EH (cell line): ENCODE data around the gene XIRP1.

Source experiments
- DNase-seq: peaks from one replicate; pipeline ENCODE4 v3.0.0-alpha.2; 2015; ENCODE audit warnings: low read depth

XIRP1 gene

DNA sequence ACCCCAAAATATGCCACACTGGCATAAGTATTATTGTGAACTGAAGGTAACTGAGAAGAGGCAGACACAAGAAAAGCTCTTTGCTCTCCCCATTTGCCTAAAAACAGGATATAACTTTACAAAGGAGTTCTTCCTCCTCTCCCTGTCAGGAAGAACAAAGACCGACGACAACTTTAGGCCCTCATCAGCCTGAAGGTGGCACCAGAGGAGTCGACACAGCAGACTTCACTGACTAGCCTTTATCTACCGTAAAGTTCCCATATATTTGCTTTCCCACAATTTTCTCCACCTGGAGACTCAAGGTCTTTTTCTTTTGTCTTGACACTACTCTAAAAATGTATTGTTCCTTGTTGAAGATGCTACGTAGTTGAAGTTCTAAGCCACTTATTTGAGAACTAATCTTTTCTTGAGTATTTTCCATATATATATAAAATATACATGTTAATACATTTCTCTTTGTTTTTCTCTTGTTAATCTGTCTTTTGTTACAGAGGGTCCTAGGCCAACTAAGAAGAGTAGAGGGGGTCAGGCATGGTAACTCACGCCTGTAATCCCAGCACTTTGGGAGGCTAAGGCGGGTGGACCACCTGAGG is 16.2 kb upstream of the XIRP1 start:
- peak; percentile 69 for DNase-seq

DNA sequence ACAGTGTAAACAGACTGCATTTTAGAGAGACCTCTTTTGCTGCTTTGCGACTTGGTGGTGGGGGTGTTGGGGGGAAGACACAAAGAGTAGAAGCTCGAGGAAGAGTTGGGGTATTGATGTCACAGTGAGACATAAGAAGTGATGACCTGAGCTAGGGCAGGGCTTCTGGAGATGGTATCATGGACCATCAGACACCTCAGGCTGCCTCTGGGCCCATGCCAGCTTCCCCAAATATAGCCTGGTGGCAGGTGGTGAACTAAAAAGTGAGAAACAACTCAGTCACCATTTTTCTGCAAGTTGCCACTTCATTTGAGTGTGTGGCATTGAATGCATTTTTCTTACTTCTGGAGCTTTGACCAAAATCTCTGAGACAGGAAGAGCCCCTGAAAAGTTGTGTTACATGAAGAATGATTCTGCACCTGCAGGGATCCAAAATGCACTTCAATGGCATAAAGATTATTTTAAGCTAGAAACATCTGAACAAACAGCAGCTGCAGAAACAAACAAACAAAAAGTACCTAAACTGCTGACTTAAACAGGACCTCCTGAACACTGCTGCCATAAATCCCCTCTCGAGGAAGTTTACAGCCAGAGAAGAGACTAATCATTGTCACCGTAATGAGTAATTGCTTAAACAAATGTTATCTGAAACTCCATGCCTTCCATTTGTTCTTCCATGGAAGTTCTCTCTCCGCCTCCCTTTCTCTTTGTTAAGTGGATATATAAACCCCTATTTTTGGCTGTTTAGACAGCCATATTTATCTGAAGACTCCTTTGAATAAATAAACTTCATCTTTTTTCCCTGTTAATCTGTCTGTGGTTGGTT is 15.2 kb upstream of the XIRP1 start:
- no peak for DNase-seq

DNA sequence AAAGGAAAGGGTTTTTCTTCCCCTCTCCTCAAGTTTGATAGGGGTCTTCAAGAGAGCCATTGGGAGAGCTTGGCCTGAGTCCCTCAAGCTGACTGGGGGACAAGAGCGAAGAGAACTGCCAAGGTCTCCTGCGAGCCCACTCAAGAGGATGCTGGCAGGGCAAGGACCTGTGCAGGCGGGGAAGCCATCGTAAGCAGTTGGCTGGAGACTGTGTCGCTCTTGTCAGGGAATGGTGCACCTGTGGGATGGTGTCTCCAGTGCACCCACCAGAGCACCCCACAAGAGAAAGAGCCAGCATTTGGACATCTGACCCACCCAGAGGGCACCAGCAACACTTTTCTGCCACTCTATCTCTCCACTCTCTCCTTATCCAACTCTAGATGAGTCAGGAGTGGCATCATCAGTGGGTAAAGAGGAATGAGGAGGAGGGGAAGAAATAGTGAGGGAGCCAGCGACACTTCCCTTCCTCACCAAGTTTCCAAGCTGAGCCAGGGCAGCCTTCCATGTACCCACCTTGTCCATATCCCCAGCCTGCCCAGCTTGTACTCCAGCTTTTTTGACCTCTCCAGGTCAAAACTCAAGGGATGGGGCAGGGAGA is 13.6 kb upstream of the XIRP1 start:
- no peak for DNase-seq

DNA sequence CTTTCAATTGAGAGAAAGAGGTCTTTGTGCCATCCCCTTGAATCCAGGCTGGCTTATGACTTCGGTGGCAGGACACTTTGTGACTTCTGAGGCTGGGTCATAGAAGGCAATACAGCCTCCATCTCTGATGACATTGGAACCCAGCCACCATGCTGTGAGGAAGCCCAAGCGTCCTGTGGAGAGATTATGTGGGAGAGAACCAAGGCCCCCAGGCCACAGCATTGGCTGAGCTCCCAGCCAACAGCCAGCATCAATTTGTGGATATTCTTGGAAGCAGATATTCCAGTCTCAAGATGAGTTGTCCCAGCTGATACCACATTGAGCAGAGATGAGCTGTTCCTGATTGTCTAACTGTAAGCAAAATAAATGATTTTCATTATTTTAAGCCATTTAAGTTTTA is 12.7 kb upstream of the XIRP1 start:
- peak; percentile 56 for DNase-seq

DNA sequence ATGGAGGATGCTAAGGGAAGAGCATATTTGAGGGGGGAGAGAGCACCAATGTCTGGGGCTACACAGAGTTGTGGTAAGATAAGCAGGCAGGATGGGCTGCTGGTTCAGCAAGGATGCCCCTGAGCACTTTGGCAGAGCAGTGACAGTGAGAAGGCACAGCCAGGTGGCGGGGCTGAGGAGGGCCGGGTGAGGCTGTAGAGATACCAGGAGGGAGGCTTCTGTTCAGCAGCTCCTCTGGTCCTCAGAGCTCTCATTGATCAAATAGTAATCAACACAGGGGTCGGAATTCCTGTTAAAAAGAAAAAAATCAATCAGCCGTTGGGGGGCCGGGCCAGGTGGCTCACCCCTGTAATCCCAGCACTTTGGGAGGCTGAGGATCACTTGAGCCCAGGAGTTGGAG is 11.5 kb upstream of the XIRP1 start:
- no peak for DNase-seq

DNA sequence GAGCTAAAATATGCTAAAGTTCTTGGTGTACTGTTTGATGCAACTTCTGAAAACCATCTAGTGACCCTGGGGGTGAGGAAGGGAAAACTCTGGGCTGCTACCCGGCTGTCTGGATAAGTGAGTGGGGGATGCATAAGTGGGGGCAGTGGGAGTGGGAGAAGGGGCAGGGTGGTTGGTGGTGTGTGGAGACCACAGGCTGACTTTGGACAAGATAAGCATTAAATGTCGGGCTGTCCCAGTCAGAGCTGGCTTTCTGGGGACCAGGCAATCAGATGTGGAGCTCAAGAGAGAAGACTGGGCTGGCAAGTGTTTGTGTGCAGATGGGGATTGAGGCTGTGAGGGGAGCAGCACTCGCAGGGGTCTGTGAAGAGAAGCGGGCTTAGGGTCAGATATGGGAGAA is 11.0 kb upstream of the XIRP1 start:
- no peak for DNase-seq

DNA sequence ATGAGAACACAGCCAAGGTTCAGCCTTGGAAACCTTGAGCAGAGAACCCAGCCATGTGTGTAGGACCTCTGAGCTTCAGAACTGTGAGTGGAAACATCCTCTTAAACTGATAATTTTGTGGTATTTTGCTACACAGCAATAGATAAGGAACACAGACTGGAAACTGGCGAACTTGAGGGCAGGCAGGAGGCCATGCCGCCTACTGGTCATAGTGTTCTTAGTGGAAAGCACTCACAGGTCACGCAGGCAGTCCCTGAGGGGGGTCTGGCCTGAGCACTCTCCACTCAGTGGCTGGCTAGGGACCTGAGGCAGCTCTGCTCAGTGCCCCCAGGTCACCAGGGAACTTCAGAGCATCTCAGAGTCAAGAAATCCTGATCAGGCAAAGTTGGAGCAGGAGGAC is 9.7 kb upstream of the XIRP1 start:
- no peak for DNase-seq

DNA sequence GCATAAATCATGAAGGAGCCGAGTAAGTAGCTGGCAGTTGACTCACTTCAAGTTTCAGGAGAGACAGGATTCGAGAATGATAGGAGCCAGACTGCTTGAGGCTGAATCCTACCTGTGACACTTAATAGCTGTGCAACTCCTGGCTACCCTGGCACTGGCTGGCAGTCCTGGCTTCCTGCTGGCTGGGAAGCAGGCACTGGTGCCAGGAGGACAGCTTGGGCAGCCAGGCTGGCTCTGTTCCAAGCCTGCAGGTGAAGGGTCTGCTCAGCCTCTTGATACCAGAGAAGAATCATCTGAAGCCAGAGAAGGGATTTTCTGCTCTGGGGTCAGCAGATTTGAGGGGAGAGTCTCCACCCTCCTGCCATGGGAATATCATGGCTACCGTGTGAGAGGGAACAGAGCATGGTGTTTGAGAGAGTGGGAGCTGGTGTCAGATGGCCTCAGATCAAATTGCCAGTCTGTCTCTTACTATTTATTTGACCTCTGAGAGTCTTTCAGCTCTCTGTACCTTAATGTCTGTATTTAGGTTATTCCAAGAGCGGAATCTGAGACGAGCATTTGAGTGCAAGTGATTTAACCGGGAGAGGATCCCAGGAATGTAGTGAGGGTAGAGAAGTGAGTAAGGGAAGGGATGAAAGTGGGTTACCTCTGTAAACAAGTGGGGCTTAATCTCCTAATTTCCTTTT is 4.4 kb upstream of the XIRP1 start:
- DNase-seq, result peak; percentile 37

DNA sequence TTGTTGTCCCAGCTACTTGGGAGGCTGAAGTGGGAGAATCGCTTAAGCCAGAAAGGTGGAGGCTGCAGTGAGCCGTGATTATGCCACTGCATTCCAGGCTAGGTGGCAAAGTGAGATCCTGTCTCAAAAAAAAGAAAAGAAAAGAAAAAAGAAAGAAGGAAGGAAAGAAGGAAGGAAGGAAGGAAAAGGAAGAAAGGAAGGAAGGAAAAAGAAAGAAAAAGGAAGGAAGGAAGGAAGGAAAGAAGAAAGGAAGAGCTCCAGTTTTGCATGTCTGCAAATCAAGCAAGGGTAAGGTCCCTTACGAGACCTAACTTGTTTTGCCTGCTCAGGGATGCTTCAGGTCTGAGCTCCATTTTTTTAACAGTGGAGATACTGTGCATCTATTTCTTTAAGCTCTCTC is 3.6 kb upstream of the XIRP1 start:
- DNase-seq, result no peak

DNA sequence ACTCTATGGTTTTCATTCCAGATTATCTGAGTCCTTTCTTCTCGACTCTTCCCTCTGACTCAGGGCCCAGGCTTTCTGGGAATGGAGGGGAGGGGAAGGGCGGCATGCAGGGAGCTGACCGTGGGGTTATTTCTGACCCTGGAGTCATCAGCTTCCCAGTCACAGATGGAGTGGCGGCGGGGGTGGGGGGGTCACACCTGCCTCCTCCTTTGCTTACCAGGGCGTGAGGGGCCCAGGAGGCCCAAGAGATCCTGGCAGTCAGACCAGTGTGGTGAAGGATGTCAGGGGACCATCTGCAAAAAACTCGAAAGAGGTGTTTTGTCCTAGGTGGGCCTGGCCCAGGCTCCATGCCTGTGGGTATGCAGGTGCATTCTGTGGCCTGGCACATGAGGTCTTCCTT is 996 bp upstream of the XIRP1 start:
- DNase-seq, result peak; percentile 86

DNA sequence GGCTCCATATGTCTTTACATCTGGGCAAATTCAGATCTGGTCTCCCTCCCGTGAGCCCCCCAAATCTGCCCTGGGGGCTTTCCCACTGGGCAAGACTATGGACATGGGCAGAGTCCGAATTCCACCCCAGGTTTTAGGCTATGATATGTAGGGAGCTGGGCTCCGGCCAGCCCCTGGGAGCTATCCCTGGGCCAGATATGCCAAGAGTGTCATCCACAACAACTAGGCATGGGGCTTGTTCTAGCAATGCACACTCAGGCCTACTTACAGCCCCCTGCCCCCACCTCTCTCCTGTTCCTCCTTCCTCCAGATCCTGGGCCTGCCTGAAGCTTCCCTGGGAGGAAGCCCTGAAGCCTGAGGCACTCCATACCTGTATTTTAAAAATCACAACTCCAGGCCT is 622 bp downstream of the XIRP1 start:
- no peak for DNase-seq

DNA sequence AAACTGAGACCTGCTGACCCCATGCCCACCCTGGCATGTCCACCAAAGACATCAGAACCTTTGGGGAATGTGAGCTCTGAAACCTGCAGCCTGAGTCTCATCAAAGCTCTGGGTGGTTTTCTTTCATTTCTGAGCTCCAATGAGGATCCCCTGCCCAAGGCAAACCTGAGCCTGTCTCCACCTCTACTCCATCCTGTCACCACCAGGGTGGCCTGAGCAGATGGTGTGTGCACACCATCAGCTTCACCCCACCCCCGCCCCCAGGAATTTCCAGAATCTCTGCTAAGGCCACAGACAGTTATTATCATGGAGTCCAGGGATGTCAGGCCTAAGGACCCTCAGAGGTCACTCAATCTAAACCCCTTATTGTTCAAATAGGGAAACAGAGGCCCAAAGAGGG is 1.3 kb downstream of the XIRP1 start:
- peak; percentile 55 for DNase-seq

DNA sequence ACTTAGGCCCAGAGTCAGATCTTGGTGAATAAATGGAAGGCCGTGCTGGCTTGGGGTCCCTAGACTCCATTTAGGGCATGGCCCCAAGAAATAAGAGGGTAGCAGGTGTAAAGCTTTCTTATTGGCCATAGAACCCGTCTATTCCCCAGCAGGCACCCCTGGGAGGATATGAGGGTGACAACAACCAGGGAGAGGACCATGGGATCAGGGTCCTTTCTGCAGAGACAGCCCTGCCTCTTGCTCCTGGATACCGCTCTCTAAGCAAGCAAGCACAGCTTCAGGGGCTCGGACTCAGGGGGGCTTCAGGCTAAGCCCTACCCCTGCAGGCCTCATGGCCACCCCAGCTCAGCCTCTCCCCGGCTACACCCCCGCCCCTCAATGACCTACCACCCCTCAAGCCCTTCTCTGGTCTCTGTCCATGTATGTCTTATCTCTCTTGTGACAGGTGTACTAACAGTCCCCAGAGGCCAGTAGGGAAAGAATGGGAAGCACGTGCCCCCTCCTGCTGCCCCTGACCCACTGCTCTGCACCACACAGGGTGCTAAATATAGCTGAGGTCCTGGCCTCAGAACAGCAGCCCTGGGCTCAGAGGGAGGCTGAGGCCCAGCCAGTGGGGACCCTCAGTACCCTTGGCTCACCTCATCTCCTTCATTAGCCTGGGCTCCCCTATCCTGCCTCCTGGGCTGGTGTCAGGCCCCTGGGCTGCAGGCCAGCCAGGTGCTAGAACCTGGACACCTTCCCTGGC is 1.9 kb downstream of the XIRP1 start:
- no peak for DNase-seq

DNA sequence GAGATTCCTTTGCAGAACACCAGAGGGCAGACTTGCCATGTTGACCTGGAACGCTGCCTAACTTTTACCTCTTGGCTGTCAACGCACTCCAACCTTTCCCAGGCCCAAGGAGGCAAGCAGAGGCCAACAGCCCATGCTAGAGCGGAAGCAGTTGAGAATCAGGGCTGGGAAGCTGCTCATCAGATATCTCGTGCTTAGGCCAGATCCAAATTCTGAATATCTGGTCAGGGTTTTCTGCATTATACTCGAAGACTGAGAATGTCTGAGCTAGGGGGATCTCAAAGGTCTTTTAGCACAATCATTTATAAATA is 2.5 kb downstream of the XIRP1 start:
- DNase-seq, result peak; percentile 72

DNA sequence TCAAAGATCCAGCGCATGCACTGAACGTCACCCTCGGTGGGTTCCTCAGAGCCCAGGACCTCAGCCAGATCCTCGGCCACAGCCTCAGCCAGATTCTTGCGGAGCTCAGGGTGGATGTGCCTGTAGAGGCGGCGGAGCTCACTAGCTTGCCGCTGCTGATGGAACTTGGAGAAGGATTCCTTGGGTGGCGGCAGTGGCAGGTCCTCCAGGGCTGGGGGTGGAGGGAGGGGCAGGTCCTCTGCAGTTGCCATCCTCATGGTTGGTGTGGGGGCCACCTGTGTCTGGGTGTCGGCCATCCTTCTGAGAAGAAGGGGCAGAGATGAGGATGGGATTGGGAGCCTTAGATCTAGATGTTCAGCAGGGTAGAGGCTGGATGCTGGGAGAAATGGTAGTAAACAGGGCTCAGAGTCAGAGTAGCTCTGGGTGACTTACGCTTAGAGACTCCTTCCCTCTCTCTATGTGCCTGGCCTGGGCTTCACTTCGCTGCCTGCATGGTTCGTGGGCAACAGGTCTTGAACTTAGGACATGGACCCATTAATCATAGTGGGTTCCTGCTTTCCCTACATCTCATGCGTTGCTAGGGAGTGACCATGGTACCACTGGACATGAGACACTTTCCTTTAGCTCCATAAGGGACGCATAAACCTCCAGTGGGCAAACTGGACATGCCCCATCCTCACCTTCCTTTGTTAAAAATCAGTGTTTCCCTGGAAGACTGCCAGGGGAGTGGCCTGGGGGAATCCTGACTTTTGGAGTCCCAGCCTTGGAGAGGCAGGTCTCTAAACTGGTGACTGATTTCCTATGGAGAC is 3.0 kb downstream of the XIRP1 start:
- DNase-seq, result no peak

DNA sequence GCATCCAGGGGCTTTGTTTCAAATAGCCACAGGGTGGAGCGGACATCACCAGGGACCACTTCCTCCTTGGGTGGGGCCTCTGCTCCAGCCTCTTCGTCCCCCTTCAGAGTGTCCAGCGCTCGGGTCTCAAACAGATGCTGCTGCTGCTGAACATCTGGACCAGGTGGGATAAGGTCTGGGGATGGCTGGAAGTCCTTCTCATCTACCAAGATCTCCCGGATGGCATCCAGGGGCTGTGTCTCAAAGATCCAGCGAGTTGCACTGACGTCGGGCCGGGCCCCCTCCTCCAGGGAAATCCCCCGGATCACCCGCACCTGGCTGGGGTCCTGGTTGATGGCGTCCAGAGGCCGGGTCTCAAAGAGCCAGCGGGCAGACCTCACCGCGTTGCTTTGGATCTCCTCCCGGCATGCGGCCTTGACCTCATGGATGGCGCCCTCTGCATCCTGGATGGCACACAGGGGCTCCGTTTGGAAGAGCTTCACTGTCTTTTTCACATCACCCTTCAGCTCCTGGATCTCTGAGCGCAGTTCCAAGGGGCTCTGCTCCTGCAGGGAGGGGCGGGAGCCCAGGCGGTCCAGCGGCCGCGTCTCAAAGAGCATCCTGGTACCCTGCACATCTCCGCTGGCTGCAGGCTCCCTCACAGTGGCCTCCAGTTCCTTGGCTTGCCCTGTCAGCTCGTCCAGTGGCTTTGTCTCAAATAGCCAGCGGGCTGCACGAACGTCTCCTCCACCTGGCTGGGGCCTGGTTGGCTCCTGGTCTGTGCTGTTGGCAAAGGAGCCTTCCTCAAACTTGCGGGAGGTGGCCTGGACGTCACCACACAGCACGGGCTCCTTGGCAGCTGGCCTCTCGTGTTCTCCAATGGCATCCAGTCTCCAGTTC is 3.9 kb downstream of the XIRP1 start:
- DNase-seq, result no peak

DNA sequence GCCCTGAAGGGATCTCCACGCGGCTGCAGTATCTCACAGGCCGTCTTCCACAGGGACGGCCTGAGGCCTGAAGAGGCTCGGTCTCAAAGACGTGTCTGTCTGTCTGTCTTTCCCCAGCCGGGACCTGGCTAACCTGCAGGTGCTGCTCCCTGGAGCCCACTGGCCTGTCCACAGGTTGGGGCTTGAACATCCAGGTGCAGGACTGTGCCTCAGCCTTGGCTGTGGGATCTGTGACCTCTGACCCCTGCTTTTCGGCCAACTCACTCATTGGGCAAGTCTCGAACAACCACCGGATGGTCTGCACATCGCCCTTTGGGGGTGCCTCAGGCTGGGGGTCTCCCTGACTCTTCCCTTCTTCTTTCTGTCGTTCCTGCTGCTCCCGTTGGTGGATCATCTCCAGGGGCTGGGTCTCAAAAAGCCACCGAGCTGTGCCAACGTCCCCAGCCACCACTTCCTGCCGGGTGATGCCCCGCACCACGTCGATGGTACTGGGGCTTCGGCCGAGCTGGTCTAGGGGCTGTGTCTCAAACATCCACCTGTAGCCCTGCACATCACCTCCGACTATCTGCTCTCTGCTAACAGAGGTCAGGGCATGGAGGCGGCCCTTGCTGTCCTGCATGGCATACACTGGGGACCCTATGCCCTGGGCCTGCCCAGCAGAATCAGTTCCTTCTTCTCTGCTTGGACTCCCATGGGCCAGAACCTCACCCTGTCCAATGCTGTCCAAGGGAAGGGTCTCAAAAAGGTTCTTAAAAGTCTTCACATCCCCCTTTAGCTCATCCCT is 4.8 kb downstream of the XIRP1 start:
- DNase-seq, result no peak

DNA sequence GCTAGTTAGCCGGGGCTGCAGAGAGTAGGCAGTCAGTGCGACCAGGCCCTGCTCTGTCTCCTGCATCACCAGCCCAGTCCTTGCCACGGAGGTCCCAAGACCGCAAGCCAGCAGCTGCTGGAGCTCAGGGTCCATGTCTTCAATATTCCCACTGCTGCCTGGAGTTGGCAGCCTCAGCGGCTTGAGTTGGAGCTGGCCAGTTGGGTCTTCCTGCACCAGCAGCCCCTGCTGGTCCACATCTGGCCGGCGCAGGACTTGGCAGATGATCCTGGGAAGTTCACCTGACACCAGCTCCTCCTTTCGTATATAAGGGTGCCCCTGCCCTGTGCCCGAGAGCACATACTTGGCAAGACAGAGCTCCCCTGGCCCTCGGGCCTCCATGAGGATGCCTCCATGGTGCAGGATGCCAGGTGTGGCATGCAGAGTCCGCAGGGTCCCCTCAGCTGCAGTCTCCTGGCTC is 5.7 kb downstream of the XIRP1 start:
- DNase-seq, result no peak

DNA sequence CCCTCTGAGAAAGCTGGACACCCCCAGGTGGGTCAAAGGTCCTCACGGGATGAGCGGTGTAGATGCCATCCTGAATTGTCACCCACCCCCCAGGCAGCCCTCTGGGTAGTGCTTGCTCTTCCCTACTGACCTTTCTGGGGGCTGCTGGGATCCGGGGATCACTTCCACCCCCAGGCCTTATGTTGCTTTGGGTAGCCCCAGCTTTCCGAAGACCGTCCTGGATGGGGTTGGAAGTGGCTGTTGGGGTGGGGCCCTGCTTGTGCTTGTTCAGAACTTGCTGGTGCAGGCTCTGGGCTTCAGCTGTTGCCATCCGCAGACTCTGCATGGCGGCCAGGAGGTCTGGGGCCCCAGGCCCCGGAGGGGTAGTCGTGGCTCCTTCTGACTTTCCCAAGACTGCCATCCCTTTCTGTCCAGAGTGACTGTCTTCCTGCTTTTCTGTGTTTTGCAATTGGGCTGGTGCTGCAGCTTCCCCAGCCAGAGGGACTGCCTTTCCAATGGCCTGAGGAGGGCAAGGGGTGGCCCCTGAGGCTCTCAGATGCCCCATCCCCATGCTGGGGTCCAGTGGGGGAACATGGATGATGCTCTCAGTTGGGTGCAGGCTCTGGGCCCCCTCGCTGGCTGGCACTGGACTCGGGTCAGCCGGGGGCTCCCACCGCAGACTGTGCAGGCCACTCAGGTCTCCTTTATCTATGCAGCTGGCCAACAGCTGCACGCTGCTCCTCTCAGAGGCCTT is 6.3 kb downstream of the XIRP1 start:
- no peak for DNase-seq
